Prostate gland (tissue), 2 donors: ENCODE results near the gene B3GNT7. TPM values are rescaled to one million over a fixed set of nuclear protein-coding genes. Genes with fewer than 3 reads are reported as not detected.

Experiments used
- microRNA-seq: library from miRNA; unstranded; fragments of <30 nt; microRNA quantifications from one replicate; pipeline ENCODE4, GENCODE V29; 2016
- small RNA-seq, 2 donors: library from RNA; depleted of rRNA; stranded (forward); fragments of <200 nt; gene quantifications; one replicate each; pipeline ENCODE3, GENCODE V24; 2016
- total RNA-seq, 2 donors: library from RNA; depleted of rRNA; stranded (reverse); fragments of >200 nt; gene quantifications; one replicate each; pipeline ENCODE4 v1.1.0, GENCODE V29; 2016

B3GNT7 gene
- total RNA-seq, 2 donors from 2014 or later, result 2.1 to 7.4 TPM

Small RNA genes within 50 kb of the gene (microRNA-seq; reads per million reads assigned to microRNA genes)
- gene MIR4777, result not detected

Small RNA genes within 50 kb of the gene (small RNA-seq; reads per million reads assigned to genes)
- gene MIR4777, result 0 reads per million in 2 donors

Other genes with a start within 250 kb of the B3GNT7 start
- gene ARMC9, start 197.1 kb upstream of the B3GNT7 start, total RNA-seq, result 10 to 100 TPM; 11.3 to 40.0 TPM
- 100 to 1,000 TPM in 1 of 2 donors, 10 to 100 TPM in 1; 92.0 to 160 TPM for gene NCL, start 68.8 kb downstream of the B3GNT7 start, total RNA-seq
- 1 to 10 TPM; 1.1 to 4.3 TPM for gene NMUR1, start 134.7 kb downstream of the B3GNT7 start, total RNA-seq
- 10 to 100 TPM in 1 of 2 donors, not detected in 1; 10.6 TPM for gene TEX44, start 197.2 kb downstream of the B3GNT7 start, total RNA-seq